OCI-LY7 (cell line): ENCODE results near the gene PASD1. TPM values are rescaled to one million over a fixed set of nuclear protein-coding genes. Genes with fewer than 3 reads are reported as not detected.

Experiments
- BruUV-seq: library from RNA; stranded (reverse); fragments of 400-500 nt; replicated peaks from 2 replicates; lab custom pipeline; 2021; lab: Mats Ljungman, UMichigan
- CTCF ChIA-PET: fragments of 300-600 bp; sonication (Branson Sonifier 250); formaldehyde crosslinking; loops from one replicate; lab custom pipeline; 2022; ENCODE audit warnings: antibody characterized with exemption; ENCODE audit not compliant: unreplicated experiment; lab: Charles Lee
- POLR2A ChIA-PET: fragments of 300-600 bp; sonication (Branson Sonifier 250); formaldehyde crosslinking; loops from one replicate; lab custom pipeline; 2022; ENCODE audit warnings: antibody characterized with exemption; lab: Charles Lee
- DNase-seq: peaks from one replicate; pipeline ENCODE4 v3.0.0-alpha.2; 2015; ENCODE audit warnings: low spot score
- H2AFZ ChIP-seq: fragments of 200-600 bp; sonication (generic), shearing (Covaris generic); 2 replicates; pipeline ENCODE4 v1.6.1; 2014; ENCODE audit warnings: mild to moderate bottlenecking, antibody characterized with exemption, low read length, moderate library complexity
- H3K27ac ChIP-seq: fragments of 200-600 bp; sonication (generic); 2 replicates; pipeline ENCODE4 v1.5.1; 2014; ENCODE audit warnings: mixed run types, low read depth, mild to moderate bottlenecking, moderate library complexity, low read length, inconsistent platforms; ENCODE audit not compliant: poor library complexity, severe bottlenecking
- H3K36me3 ChIP-seq: fragments of 200-600 bp; sonication (generic); 2 replicates; pipeline ENCODE4 v1.6.1; 2014; ENCODE audit warnings: mild to moderate bottlenecking, antibody characterized with exemption, low read length, moderate library complexity, mixed read lengths; ENCODE audit not compliant: insufficient read depth
- H3K4me1 ChIP-seq: fragments of 200-600 bp; sonication (generic); 2 replicates; pipeline ENCODE4 v1.5.1; 2014; ENCODE audit warnings: mild to moderate bottlenecking, low read length; ENCODE audit not compliant: insufficient read depth, poor library complexity, severe bottlenecking
- H3K4me2 ChIP-seq: fragments of 200-600 bp; sonication (generic); 2 replicates; pipeline ENCODE4 v1.6.1; 2014; ENCODE audit warnings: mild to moderate bottlenecking, low read length
- H3K4me3 ChIP-seq: fragments of 200-600 bp; sonication (generic); 2 replicates; pipeline ENCODE4 v1.5.1; 2014; ENCODE audit warnings: mild to moderate bottlenecking, low read depth, low read length; ENCODE audit not compliant: poor library complexity, severe bottlenecking
- H3K79me2 ChIP-seq: fragments of 200-600 bp; sonication (generic); 2 replicates; pipeline ENCODE4 v1.6.1; 2016; ENCODE audit warnings: low read depth, mild to moderate bottlenecking, low read length, moderate library complexity, mixed read lengths; ENCODE audit not compliant: insufficient read depth
- H3K9me2 ChIP-seq: fragments of 200-600 bp; sonication (generic); 2 replicates; pipeline ENCODE4 v1.6.1; 2016; ENCODE audit warnings: mild to moderate bottlenecking, low read length, mixed read lengths; ENCODE audit not compliant: insufficient read depth
- H3K9me3 ChIP-seq: fragments of 200-600 bp; sonication (generic); 2 replicates; pipeline ENCODE4 v1.6.1; 2014; ENCODE audit warnings: mild to moderate bottlenecking, mixed run types, low read length, mixed read lengths
- H4K20me1 ChIP-seq: fragments of 200-600 bp; sonication (generic); 2 replicates; pipeline ENCODE4 v1.6.1; 2014; ENCODE audit warnings: mild to moderate bottlenecking, antibody characterized with exemption, low read length, moderate library complexity, mixed read lengths; ENCODE audit not compliant: insufficient read depth
- CTCF ChIP-seq: fragments of 200-600 bp; sonication (generic); conservative IDR thresholded peaks from 2 replicates; pipeline ENCODE4 v1.5.1; 2014; ENCODE audit warnings: mild to moderate bottlenecking, antibody characterized with exemption, low read length, moderate library complexity, mixed read lengths
- EZH2phosphoT487 ChIP-seq: fragments of 200-600 bp; sonication (generic); IDR thresholded peaks from 2 replicates; pipeline ENCODE4 v1.6.1; 2018; ENCODE audit warnings: low read depth, borderline replicate concordance, mild to moderate bottlenecking, mixed run types, antibody characterized with exemption, low read length, moderate library complexity, mixed read lengths
- intact Hi-C: fragments of 100-400 bp; cut with micrococcal nuclease; formaldehyde crosslinking; loops from one replicate; pipeline ENCODE4 v1.10.0; 2022; ENCODE audit not compliant: unreplicated experiment
- total RNA-seq, 2 experiments: library from RNA; depleted of rRNA in 1 of 2; stranded (reverse); fragments of >200 nt in 1 of 2; shearing (Covaris generic) in 1 of 2; gene quantifications; 2 replicates each; pipeline ENCODE4 v1.2.3, GENCODE V29; 2014 to 2022

The PASD1 gene
- total RNA-seq, 2 experiments from 2014 or later = not detected

GRCh38 chrX:151697522-151697921 is 134.0 kb downstream of the PASD1 start:
- BruUV-seq = no TSS peak
- Histone ChIP-seq H3K4me1 (no peaks in the 10 kb centered on the region), H3K4me2 (no peak overlapping the region), H3K9me2 (no peaks in the 10 kb centered on the region), H3K36me3 (no peaks in the 10 kb centered on the region), H4K20me1 (no peaks in the 10 kb centered on the region), H3K27ac (no peak overlapping the region), H3K9me3 (no peaks in the 10 kb centered on the region), H2AFZ (no peak overlapping the region), H3K79me2 (no peaks in the 10 kb centered on the region), H3K4me3 (no peak overlapping the region)
- no peak for DNase-seq
- TF ChIP-seq EZH2phosphoT487 (no peak), CTCF (no peak)
- intact Hi-C loops = no loop called here
- ChIA-PET CTCF (no interaction called here), POLR2A (no interaction called here)

GRCh38 chrX:151698485-151698884 is 135.0 kb downstream of the PASD1 start:
- intact Hi-C loops = no loop called here
- Histone ChIP-seq H3K9me2 (no peaks in the 10 kb centered on the region), H2AFZ (no peak overlapping the region), H3K9me3 (no peaks in the 10 kb centered on the region), H3K4me3 (no peak overlapping the region), H3K27ac (no peak overlapping the region), H3K4me2 (no peak overlapping the region), H4K20me1 (no peaks in the 10 kb centered on the region), H3K36me3 (no peaks in the 10 kb centered on the region), H3K4me1 (no peaks in the 10 kb centered on the region), H3K79me2 (no peaks in the 10 kb centered on the region)
- BruUV-seq = no TSS peak
- ChIA-PET CTCF (no interaction called here), POLR2A (no interaction called here)
- TF ChIP-seq CTCF = no peak
- no peak for TF ChIP-seq EZH2phosphoT487
- no peak for DNase-seq

- DNase-seq = no peak
Measured at GRCh38 chrX:151699746-151700145, 136.3 kb downstream of the PASD1 start.

More at GRCh38 chrX:151699746-151700145, 136.3 kb downstream of the PASD1 start:
- Histone ChIP-seq H3K36me3 (no peaks in the 10 kb centered on the region), H3K4me3 (no peak overlapping the region), H3K9me3 (no peaks in the 10 kb centered on the region), H4K20me1 (no peaks in the 10 kb centered on the region), H3K9me2 (no peaks in the 10 kb centered on the region), H2AFZ (no peak overlapping the region), H3K27ac (no peak overlapping the region), H3K79me2 (no peaks in the 10 kb centered on the region), H3K4me1 (no peaks in the 10 kb centered on the region), H3K4me2 (no peak overlapping the region)
- no TSS peak for BruUV-seq
- intact Hi-C loops = no loop called here
- ChIA-PET POLR2A (no interaction called here), CTCF (no interaction called here)
- no peak for TF ChIP-seq EZH2phosphoT487
- no peak for TF ChIP-seq CTCF
